Measurements from ENCODE around the gene DCAF11.

Gene DCAF11

DNA sequence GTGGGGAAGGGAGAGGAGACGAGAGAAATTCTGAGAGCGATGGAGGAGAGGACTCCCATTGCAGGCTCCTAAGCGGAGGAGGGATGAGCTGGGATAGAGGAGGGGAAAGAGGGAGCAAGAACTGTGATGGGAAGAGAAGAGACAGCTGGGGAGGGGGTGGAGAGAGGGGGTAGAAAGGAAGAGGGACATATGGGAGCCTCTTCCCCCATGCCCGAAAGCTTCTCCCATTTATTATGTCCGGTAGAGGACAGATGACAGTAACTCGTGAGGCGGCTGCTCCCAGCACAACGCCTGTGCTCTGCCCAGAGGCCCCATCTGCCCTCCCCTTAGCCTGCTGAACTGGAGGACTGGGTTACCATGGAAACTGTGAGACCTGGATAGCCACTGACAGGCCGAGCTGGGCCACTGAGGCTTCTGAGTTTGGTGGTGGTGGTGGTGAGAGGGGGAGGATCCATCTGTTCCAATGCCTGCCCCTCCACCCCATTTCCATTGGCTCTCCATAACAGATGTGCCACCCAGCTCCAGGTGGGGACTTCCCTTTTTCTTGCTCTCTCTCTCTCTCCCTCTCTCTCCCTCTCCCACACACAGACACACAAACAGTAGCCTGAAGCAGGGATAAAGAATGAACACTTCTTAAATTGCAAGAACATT, 35.0 kb upstream of the DCAF11 start:
- DNase-seq (ENCODE audit: low read depth in 2 of 2): no peak

DNA sequence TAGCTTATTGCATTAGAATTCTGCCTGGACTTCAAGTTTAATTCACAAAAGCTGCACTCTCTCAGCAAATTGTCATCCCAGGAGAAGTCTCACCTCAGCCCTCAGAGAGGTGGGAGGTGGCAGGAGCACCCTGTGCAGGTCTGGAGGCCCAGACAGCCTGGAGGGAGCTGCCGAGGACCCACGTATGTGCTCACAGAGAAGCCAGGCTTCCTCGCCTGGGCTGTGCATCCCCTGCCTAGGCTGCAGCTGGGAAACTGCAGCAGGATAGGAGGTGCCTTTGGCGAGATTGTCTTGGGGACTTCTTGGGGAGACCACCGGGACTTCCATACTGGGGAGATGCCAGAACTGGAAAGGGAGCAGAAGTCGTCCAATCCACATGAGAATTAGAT, 34.4 kb upstream of the DCAF11 start:
- DNase-seq (ENCODE audit: low read depth in 2 of 2): no peak

DNA sequence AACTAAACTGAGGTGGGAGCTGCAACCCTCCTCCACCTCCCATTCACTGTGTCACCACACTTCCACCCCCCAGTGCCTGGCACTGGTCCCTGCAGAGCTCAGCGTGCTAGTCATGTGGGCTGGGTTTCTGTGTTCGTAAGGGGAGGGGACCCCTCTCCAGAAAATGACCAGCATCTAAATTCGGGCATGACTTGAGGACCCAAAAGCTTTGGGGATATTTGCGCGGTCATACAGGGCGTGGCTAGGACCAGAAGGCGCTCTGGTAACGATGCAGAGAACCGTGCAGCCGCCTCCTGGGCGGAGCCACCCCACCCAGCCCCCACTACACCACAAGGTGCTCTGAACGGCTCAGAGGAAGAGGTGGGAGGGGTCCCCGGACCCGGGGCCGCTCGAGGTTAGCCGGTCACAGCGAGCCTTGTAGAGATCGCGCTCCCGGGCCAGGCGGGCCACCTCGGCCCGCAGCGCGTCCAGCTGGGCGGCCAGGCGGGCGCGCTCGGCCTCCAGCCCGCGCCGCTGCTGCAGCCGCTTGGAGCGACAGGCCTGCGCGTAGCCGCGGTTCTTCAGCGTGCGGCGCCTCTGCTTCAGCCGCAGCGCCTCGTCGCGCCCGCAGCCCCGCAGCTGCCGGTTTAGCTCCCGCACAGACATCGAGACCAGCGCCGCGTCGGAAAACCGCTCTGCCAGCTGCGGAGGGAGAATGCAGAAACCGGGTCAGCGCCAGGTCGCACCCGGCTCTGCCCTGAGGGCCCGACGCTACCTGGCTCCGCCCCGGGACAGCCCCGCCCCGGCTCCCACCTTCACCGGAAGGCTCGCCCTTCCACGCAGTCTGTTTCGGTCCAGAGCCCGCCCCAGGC, 33.5 kb upstream of the DCAF11 start:
- peak; percentile 49 to 64 for DNase-seq (ENCODE audit: low read depth in 2 of 2)

DNA sequence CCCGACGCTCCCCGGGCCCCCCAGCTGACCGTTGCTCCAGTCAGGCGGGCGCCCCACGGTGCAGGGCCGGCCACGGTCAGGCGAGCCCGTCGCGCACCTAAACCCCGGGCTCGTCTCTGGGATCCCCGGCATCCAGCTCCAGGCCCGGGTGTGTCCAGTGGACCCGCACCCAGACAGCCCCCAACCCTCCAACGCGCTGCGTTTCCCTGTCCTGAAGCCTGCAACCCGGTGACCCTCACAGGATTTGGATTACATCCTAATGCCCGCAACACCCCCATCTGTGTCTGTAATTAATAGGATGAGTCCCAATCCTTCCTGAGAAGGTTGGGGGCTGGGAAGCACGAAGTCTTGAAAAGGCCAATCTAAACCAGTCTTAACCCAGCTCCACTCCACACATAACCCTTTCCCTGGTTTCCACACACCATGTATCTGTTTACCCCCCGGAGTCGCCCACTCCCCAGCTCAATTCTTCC, 32.8 kb upstream of the DCAF11 start:
- DNase-seq (ENCODE audit: low read depth in 2 of 2): no peak

DNA sequence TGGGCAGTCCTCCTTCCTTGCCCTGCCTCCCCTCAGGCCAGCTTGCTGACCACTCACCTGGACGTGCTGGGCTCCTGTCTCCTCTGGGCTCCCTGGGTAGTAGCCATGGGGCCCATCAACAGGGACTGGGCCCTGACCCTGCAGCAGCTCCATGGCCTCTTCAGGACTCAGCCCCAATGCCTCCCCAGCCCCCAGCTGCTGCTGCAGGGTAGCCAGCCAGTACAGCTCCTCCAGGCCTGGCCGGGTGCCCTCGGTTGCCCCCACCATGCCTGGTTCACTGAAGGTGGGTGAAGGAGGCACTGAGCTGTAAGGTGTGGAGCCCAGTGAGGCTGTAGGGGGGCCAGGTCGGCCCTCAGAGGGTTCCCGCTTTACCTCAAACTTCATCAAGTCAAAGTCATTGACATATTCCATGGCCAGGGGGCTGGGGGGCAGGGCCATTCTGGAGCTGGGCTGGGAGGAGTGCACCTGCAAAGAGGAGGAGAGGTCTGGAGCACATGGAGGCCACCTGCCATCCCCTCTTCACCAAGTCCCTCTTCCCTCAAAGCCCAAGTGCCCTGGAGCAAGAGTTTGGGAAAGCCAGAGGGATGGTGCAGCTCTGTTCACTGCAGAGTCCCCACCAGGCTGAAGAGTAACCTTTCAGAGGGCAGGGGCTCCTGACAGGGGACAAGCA, 32.0 kb upstream of the DCAF11 start:
- DNase-seq (ENCODE audit: low read depth in 2 of 2): no peak

DNA sequence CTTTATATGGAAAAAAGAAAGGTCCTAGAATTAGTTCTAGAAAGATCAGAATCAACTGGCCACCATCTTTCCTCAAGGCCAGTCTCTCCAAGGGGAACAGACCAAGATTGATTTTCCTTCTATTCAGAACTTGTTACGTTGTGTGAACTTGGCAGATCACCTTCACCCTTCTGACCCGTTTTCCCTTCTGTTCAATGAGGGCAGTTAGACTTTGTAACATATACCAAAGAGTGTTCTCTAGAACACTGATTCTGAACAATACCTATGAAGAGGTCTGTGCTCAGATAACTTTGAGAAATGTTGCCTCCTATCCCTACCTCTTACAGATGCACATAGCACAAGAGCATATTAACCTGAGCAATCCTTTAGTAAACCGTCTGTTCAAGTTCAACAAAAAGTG, 31.1 kb upstream of the DCAF11 start:
- no peak for DNase-seq (ENCODE audit: low read depth in 2 of 2)

DNA sequence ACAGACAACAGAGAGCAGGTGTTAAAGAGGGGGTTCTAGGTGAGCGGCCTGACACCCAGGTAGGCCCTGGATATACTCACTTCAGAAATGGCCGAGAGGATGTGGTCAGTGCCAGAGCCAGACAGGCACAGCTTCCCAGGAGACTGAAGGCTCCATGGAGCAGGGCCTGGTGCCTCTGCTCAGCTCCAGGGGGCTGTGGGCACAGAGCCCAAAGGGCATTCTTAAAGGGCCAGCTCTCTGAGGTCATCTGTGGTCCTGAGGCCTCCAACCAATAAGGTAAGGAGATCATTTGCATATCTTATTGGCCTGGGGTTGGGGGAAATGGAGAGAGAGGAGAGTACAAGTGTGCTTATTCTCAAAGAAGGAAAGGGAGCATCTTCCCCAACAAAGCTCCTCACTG, 30.1 kb upstream of the DCAF11 start:
- no peak for DNase-seq (ENCODE audit: low read depth in 2 of 2)

DNA sequence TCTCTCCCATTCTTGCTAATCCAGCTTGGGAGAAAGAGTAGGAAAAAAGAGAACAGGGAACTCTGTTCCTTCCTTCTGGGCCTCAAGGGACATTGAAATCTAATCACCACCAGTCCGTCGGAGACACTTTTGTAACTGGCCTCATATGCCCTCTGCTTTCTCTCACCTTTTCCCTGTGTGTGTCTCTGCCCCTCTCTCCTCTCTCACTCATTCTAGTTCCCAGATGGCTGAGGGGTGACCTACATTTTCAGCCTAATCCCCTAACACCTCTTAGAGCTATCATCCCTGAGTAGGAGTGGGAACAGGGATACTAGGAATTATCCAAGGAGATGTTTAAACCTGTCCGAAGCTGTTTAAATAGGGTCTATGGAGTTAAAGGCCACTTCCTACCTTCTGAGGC, 29.4 kb upstream of the DCAF11 start:
- DNase-seq (ENCODE audit: low read depth in 2 of 2): no peak

DNA sequence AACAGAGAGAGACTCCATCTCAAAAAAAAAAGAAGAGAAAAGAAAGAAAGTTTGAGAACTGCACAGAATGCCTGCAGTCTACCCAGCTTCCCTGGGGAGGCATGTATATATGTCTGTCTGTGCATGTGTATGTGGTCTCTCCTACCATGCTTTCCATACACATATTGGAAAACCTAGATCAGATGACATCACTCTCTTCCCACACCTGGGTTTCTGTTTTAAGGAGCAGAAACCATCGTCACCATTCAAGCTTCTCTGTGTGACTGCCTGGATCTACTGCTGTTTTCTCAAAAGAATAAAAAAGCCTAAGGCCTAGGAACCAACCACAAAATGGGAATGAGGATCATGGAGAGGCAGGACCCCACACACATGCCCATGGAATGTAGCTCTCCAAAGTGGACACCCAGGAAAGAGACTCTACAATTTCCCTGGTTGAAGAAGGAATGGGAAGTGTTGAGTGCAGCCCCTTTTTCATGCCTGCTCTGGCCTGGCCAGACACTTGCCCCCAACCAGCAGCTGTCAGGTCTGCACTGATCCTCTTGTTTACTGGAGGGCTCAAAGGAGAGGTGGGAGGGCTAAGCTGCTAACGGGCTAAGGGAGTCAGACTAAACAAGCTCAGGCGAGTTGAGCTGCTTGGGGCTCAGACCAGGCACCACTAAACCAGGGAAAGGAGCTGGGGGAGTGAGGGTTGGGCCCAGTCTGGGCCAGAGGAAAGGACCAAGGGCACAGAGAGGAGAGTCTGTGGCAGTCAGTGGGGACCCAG, 28.2 kb upstream of the DCAF11 start:
- DNase-seq (ENCODE audit: low read depth in 2 of 2): no peak

DNA sequence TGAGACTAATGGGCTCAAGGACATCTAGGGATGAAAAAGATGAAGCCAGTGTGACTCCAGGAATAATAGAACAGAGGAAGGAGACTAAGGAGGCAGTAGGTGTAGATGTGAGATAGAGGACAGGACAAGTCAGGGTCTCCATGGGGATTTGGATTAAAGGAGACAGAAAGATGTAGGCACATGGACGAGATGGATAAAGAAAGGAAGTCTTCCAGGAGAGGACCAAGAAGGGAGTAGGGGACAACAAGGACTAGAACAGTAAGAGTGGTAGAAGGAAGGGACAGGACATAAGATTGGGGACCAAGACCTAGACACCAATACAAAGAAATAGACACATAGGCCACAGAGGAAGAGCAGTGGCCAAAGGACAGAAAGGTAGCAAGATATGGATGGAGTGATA, 27.6 kb upstream of the DCAF11 start:
- DNase-seq (ENCODE audit: low read depth in 2 of 2): no peak

DNA sequence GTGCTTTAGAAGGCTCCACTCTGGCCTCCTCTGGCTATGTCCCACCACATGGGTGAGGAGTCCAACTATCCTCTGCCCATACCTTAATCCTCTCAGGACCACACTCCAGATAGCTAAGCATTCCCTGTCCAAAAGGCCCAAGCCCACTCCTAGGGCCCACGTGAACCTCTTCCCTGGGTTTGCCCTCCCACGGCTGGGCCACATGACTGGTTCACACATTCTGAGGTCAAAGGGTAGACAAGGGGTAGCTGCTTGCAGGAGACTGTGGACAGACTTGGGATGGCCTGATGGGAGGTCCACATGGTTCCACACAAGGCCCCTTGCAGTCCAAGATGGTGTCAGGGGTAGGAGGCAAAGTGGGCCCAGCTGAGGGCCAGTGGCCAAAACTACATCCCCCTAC, 26.5 kb upstream of the DCAF11 start:
- no peak for DNase-seq (ENCODE audit: low read depth in 2 of 2)

DNA sequence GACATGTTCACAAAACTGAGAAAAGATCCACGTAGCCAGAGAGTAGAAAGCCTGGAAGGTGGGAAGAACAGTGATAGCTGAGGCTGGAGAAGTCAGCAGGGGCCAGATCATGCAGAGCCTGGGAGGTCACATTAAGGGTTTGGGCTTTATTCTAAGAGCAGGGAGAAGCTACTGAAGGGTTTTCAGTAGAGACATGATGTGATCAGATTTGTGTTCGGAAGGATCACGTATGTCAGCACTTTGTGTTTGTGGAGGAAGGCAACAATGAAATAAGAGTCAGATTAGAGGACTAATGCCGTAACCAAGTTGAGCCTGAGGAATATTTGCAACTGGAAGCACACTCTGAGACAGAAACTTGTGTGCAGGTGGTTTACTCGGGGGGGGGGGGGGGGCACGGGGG, 24.7 kb upstream of the DCAF11 start:
- DNase-seq (ENCODE audit: low read depth in 2 of 2): no peak

DNA sequence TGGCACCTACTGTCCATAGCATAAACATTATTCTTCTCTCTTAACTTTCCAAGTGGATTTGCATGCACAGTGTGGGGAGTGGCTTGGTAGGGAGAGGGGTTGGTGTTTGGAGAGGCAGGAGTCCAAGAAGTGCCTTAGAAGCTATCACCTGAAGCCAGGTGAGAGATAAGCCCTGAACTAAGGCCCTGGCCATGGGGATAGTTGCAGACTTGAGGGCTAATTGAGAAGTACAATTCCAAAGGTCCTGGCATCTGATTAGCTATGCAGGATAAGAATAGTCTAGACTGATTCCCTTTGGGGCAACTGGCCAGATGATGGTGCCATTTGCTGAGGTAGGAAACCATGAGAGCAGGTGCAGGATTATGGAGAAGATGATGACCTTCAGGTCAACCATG, 22.5 kb upstream of the DCAF11 start:
- DNase-seq (ENCODE audit: low read depth in 2 of 2): no peak

DNA sequence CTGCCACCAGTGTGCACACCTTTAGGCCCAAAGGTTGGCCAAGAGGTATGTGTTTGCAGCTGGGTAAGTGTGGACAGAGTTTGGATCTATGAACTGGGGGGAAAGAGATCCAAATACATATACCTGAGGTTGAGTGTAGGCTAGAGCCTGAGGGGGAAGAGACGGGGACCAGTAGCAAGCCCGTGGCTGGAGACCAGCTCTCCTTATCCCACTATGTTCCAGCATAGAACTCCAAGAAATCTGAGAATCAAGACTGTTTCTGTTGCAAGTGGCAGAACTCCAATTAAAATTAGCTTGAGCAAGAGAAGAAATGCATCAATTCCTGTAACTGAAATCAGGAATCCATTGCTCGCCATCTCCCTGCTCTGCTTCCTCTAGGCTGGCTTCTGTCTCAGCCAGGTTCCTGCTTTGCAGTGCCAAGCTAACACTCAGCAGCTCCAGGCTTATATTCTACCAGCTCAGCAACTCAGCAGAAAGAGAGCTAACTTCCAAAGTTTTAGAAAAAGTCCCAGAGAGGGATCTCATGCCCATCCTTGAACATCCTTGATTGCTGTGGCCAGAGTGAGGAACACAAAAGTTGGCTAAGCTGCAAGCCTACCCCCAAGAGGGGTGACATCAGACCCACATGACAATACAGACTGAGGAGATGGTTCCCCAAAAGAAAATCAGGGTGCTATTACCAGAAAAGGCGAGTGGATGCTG, 21.9 kb upstream of the DCAF11 start:
- DNase-seq (ENCODE audit: low read depth in 2 of 2): no peak

DNA sequence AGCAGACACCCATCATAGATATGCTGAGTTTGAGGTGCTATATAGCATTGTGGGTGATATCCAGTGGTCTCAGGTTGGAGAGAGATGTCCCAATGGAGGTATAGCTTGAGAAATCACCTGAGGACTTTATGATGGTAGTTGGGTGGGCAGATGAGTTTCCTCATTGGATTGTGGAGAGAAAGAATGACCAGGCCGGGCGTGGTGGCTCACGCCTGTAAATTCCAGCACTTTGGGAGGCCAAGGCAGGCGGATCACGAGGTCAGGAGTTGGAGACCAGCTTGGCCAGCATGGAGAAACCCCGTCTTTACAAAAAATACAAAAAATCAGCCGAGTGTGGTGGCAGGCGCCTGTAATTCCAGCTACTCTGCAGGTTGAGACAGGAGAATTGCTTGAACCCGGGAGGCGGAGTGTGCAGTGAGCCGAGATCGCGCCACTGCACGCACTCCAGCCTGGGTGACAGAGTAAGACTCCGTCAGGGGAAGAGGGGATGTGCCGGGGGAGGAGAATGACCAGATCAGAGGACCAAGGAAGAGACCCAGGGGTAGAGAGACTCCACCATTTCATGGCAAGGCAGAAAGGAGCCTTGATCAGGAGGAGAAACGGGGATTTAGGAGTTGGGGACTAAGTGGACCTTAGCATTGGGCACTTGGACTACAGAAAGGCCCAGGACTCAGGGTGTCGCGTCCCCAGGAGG, 21.2 kb upstream of the DCAF11 start:
- DNase-seq (ENCODE audit: low read depth in 2 of 2): no peak

DNA sequence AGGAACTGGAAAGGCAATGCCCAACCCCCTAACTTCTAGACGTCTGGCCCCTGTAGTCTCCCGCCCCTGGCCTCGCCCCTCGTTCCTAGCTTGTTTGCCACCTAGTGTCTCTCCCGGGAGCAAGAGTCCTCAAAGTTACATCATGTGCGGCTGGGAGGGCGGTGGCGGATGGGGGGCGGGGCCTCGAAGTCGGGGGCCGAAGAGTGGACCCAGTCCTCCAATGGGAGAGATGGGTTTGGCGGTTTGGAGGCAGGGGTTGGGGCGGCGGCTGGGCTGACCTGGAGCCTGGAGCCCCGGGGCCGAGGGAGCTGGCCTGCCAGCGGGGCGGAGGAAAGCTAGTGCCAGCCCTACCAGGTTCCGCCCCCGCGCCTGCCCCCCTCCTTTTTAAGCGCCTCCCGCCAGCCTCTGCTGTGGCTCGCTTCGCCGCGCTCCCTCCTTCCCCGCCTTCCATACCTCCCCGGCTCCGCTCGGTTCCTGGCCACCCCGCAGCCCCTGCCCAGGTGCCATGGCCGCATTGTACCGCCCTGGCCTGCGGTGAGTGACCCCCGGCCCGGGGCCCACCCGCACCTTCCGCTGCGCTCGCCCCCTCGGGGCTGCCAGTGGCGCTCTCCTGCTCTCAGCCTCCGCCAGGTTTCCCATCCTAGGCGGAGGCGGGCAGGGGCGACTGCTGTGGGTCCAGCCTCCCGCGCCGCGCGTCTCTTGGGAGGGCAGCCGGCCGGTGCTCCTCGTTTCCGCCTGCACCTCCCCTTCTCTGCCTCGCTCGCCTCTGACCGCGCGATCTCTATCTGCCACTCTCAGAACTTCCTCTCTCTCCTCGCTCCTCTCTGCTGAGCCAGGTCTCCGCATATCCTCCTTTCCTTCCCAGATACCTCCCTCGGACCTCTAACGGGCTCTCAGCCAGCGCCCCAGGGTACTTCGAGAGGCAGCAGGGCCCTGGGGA, 20.4 kb upstream of the DCAF11 start, which contains the start of gene PCK2:
Gene PCK2, plus strand, starts transcription at position 411 of the 940 bp plus-strand sequence. Its CDS starts 95 bp downstream, at position 506.
- peak; percentile 70 to 88 for DNase-seq (ENCODE audit: low read depth in 2 of 2)

DNA sequence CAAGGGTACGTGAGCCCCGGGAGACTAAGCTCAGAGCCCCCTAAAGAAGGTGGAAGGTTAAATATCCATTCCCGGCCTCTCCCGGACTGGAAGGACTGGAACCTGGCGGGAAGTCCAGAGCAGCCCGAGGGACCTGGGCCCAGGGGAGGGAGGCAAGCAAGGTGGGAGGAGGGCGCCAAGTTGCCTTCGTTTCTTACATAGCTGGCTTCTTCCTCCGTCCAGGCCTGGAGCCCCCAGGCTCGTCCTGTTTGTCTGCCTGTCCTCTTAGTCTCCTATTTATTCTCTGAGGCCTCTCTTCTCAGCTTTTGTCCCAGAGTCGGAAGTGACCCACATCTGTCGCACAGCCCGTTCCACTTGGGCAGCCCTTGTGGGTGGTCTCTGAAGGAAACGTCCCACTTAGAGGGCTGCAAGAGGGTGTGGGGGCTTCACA, 19.7 kb upstream of the DCAF11 start:
- no peak for DNase-seq (ENCODE audit: low read depth in 2 of 2)

DNA sequence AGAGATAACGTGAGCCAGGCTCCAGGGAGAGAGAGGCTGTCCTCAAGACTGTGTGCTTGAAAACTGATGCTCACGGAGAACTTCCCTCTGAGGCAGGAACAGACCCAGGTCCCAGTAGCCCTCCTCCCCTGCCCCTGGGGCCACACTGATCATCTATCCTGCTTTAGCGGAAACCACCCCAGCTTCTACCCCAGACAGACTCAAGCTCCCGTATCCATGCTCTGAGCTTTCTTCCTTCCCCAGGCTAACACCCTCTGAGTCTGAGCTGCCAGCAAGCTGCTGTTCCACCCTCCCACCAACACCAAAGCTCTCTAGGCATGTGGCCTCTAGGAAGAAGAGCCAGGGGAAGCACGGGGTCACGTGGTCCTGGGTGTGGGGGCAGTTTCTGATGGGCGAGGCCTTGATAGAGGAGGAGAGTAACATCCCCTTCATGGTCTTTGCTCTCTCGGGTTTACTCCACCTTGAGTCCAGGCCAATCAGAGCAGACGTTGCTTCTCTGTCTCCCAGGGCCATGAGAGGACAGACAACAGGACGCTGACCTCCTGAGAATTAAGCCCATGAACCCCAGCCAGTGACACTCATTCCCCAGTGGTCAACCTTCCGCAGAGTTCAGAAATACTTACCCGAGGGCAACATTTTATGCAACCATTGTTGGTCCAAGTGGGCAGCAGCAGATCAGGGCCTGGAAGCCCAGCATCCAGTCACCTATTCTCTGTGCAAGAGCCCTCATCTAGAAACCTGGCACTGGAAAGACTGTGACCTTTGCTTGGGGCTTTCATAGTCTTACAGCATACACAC, 19.1 kb upstream of the DCAF11 start:
- peak in 1 of 2 donors; percentile 50 for DNase-seq (ENCODE audit: low read depth in 2 of 2)
